Activated T-helper 2 cell treated with anti-CD3 and anti-CD28 coated beads, Interferon-gamma antibody, Interleukin-2, Interleukin-4, amounts not matched to agents 10 μg/mL and 5 μg/mL and 100 μg/mL, durations not matched to agents 14 hours and 24 hours and 36 hours (primary cell): ENCODE measurements around the gene GTF2F2. TPM values are rescaled to one million over a fixed set of nuclear protein-coding genes. Genes with fewer than 3 reads are reported as not detected.

Experiments
- DNase-seq: peaks from one replicate; pipeline ENCODE4 v3.0.0; 2021; ENCODE audit warnings: low spot score
- H3K27ac Mint-ChIP-seq: one replicate; pipeline ENCODE4 v1.8.0; 2021; ENCODE audit warnings: mixed read lengths
- H3K27me3 Mint-ChIP-seq: one replicate; pipeline ENCODE4 v1.8.0; 2021; ENCODE audit warnings: low read depth, mixed read lengths
- H3K36me3 Mint-ChIP-seq: one replicate; pipeline ENCODE4 v1.8.0; 2021; ENCODE audit warnings: low read depth, mixed read lengths
- H3K4me1 Mint-ChIP-seq: one replicate; pipeline ENCODE4 v1.8.0; 2021; ENCODE audit warnings: low read depth, mixed read lengths
- H3K4me3 Mint-ChIP-seq: one replicate; pipeline ENCODE4 v1.8.0; 2021; ENCODE audit warnings: low read depth, mild to moderate bottlenecking, moderate library complexity, mixed read lengths
- H3K9me3 Mint-ChIP-seq: one replicate; pipeline ENCODE4 v1.8.0; 2021; ENCODE audit warnings: mixed read lengths
- intact Hi-C: fragments of 100-400 bp; cut with micrococcal nuclease; formaldehyde crosslinking; loops from one replicate; pipeline ENCODE4 v1.15.1; 2023
- total RNA-seq: library from RNA; stranded (reverse); gene quantifications from 2 replicates; pipeline ENCODE4 v1.2.3, GENCODE V29; 2022

Gene GTF2F2
- total RNA-seq, 1 donor from 2014 or later: 28.9 TPM

DNA sequence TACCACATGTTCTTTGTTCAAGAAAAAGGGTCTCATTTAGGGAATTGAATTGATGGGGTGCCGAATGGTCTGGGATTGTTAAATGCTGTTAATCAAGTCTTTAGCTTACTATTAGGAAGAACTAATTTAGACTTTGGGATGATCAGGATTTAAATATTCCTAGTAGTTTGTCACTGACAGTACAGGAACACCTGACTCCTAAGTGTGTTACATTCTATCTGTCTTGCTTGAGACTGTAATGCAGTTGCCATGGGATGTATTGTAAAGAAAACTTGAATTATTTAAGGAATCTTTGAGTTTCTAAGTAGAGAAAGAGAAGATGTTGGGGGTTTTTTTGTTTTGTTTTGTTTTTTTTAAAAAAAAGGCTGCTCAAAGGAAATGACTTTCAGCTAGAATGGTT is 98.4 kb downstream of the GTF2F2 start:
- no peaks in the 10 kb centered on the region for H3K9me3 Mint-ChIP-seq
- H3K4me1 Mint-ChIP-seq: peaks cover 3% of the 10 kb centered on the region
- no peaks in the 10 kb centered on the region for H3K27me3 Mint-ChIP-seq
- no peak overlapping the region for H3K4me3 Mint-ChIP-seq
- no peak for DNase-seq
- H3K27ac Mint-ChIP-seq: no peak overlapping the region
- intact Hi-C loops: no loop called here
- peaks cover 3% of the 10 kb centered on the region for H3K36me3 Mint-ChIP-seq

DNA sequence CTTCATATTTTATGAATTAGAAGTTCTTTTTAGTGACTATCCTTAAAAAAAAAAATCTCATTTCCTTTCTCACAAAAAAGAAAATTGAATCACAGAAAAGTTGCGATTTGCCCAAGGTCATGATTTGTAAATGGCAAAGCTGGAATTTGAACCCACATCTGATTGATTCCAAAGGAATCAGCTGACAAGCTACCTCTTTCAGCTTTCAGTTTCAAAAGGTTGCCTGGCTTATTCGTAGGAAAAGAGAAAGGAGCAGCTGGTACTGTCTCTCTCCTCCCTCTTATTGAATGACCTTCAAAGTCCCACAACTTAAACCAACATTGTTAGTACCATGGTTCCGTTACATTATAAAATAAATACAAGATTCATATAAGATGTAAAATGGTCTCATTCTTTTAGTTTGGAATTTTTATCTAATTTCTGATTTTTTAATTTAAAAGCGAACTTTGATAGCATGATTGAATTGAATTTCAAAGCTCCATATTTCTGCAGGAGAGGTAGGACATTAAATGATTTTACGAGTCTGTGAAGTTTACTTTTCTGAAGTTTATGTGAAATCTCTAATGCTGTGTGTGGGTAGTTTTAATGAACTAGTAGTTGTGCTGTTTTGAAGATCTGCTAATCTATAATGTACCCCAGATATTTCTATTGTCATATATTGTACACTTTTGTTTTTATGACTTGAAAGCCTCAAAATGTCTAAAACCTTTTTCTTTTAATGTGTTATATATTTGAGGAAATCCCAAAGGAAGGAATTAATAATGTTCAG is 99.0 kb downstream of the GTF2F2 start:
- H3K9me3 Mint-ChIP-seq: no peaks in the 10 kb centered on the region
- H3K4me3 Mint-ChIP-seq: no peak overlapping the region
- H3K27ac Mint-ChIP-seq: no peak overlapping the region
- intact Hi-C loops: no loop called here
- peaks cover 3% of the 10 kb centered on the region for H3K36me3 Mint-ChIP-seq
- H3K4me1 Mint-ChIP-seq: peaks cover 3% of the 10 kb centered on the region
- no peaks in the 10 kb centered on the region for H3K27me3 Mint-ChIP-seq
- DNase-seq: no peak

DNA sequence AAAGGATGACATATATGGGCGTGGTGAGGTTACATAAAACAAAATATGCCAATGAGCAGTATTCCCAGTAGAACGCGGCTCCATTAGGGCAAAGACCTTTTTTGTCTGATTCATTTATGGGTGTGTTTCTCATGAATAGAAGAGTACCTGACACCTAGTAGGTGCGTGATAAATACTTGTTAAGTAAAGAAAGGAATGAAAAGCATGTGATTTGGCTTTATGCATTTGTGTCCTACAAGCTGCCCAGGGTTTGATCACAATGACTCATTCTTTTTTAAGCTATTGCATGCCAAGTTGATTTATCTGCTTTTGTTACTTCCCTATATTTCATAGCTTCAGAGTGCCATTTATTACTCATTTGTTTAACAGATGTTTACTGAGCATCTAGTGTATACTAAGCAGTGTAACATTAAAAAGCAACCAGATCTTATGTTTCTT is 99.6 kb downstream of the GTF2F2 start:
- Mint-ChIP-seq H3K9me3 (no peaks in the 10 kb centered on the region), H3K4me1 (peaks cover 3% of the 10 kb centered on the region), H3K36me3 (peaks cover 3% of the 10 kb centered on the region), H3K4me3 (no peak overlapping the region), H3K27ac (no peak overlapping the region), H3K27me3 (no peaks in the 10 kb centered on the region)
- DNase-seq: no peak
- intact Hi-C loops: no loop called here

DNA sequence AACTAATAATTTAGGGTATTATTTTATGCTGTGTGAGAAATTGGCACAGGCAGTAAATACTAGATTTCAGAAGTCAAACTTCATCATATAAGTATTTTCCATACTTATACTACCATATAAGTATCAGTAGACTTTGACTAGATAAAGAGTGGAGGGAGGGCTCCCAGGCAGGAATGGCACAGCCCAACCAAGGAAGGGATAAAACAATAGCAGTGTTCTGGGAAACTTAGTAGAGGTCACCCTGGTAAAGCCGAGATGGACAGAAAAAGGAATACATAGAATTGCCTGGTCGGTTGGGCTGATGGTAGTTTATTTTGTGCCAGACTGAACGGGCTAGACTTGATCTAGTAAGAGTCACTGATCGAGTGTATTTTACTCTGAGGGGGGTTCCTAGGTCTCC is 100.1 kb downstream of the GTF2F2 start:
- H3K36me3 Mint-ChIP-seq: peaks cover 3% of the 10 kb centered on the region
- no peak overlapping the region for H3K27ac Mint-ChIP-seq
- no peak overlapping the region for H3K4me3 Mint-ChIP-seq
- DNase-seq: no peak
- H3K27me3 Mint-ChIP-seq: no peaks in the 10 kb centered on the region
- H3K4me1 Mint-ChIP-seq: peaks cover 3% of the 10 kb centered on the region
- H3K9me3 Mint-ChIP-seq: no peaks in the 10 kb centered on the region
- intact Hi-C loops: no loop called here

DNA sequence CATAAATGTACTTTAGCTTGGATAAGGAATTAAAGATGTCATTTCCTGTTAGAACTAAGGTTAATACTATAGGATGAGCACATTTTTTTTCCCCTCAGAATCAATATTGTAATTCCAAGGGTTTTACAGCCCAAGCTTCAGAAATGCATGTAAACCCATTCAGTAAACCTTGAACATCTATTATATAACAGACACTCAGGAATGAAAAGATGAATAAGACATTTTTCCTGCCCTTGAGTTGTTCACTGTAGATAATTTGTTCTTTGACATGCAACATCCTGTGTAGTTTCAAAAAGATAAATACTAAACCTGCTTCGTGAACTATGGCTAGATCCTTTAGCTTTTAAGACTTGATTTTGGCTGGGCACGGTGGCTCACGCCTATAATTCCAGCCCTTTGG is 102.2 kb downstream of the GTF2F2 start:
- Mint-ChIP-seq H3K4me1 (no peaks in the 10 kb centered on the region), H3K4me3 (no peak overlapping the region), H3K27ac (no peak overlapping the region), H3K36me3 (no peaks in the 10 kb centered on the region), H3K27me3 (no peaks in the 10 kb centered on the region), H3K9me3 (no peaks in the 10 kb centered on the region)
- no peak for DNase-seq
- intact Hi-C loops: no loop called here

DNA sequence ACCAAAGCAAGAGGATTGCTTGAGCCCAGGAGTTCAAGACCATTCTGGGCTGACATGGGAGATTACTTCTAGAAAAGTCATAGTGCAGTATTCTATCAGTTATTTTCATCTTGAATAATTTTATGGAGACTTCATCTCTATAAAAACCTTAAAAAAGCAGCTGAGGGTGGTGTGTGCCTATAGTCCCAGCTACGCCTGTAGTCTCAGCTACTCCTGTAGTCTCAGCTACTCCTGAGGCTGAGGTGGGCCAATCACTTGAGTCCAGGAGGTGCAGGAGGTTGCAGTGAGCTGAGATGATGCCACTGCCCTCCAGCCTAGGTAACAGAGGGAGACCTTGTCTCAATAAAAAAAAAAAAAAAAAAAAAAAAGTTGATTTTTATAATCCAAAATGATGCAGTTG is 102.6 kb downstream of the GTF2F2 start:
- H3K27me3 Mint-ChIP-seq: no peaks in the 10 kb centered on the region
- DNase-seq: no peak
- no peak overlapping the region for H3K4me3 Mint-ChIP-seq
- H3K4me1 Mint-ChIP-seq: no peaks in the 10 kb centered on the region
- no peaks in the 10 kb centered on the region for H3K36me3 Mint-ChIP-seq
- intact Hi-C loops: no loop called here
- no peaks in the 10 kb centered on the region for H3K9me3 Mint-ChIP-seq
- no peak overlapping the region for H3K27ac Mint-ChIP-seq

DNA sequence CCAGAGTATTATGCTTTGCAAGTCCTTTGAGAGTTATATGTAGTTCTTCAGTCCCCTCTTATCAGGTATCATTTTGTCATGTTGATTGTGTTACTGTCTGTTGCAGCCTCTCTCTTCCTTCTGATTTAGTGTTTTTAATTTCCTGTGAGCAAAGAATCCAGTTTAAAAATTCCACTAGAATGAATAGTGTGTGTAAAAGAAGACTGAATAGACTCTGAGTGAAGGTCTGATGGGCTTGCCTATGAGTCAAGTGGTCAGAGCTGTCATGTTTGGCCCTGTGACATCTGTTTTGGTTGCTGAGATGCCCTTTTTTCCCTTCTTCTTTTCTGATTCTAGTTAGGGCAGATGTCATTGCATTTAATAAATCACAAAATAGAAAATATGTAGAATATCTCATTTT is 103.9 kb downstream of the GTF2F2 start:
- intact Hi-C loops: no loop called here
- Mint-ChIP-seq H3K36me3 (no peaks in the 10 kb centered on the region), H3K4me1 (no peaks in the 10 kb centered on the region), H3K9me3 (no peaks in the 10 kb centered on the region), H3K27ac (no peak overlapping the region), H3K27me3 (no peaks in the 10 kb centered on the region), H3K4me3 (no peak overlapping the region)
- DNase-seq: no peak

DNA sequence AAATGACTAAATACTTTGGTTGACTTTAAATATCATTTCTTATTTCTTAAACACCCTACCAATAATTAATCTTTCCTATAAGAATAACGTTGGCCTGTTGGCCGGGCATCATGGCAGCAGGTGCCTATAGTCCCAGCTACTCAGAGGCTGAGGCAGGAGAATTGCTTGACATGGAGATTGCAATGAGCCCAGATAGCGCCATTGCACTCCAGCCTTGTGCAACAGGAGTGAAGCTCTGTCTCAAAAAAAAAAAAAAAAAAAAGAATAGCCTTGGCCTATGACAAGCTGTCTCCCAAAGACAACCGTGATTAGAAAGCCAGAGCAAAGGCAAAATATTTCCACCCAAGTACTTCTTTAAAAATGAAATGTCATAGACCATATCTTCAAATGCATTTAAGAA is 105.1 kb downstream of the GTF2F2 start:
- intact Hi-C loops: no loop called here
- no peaks in the 10 kb centered on the region for H3K4me1 Mint-ChIP-seq
- H3K36me3 Mint-ChIP-seq: no peaks in the 10 kb centered on the region
- no peak overlapping the region for H3K27ac Mint-ChIP-seq
- no peaks in the 10 kb centered on the region for H3K9me3 Mint-ChIP-seq
- H3K27me3 Mint-ChIP-seq: no peaks in the 10 kb centered on the region
- DNase-seq: no peak
- no peak overlapping the region for H3K4me3 Mint-ChIP-seq

DNA sequence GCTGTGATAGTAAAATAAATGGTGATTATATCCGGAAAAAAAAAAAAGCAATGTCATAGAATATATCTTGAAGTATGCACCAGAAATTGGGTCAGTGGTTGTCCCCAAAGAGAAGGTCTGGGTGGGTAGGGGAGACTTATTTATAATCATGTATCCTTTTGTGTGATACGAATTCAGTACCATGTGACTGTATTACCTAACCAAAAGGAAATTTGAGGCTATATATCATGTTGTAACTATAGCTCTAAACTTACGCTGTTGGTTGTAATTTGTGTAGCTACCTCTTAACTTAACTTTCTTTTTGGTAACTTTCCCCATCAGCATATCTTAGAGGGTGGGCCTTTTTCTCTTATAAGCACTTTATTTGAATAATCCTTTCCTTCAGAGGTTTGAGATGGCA is 105.7 kb downstream of the GTF2F2 start:
- Mint-ChIP-seq H3K4me3 (no peak overlapping the region), H3K4me1 (no peaks in the 10 kb centered on the region), H3K27me3 (no peaks in the 10 kb centered on the region), H3K27ac (no peak overlapping the region), H3K9me3 (no peaks in the 10 kb centered on the region), H3K36me3 (no peaks in the 10 kb centered on the region)
- DNase-seq: no peak
- intact Hi-C loops: no loop called here

DNA sequence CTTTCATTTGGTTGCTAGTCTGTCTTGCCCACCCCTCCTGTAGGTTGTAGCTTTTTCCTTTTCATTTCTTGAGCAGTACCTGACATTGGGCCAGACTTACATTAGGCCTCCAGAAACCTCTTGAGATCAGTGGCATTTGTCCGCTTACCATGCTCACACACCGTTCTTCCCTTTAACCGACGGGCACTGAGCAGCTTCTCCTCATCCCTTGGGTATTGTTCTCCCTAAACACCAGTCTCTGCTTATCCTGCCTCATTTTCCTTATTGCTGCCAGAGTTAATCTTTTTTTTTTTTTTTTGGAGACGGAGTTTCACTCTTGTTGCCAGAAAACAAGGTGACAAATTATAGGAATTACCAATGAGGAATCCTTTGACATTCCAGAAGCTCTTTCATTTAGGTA is 107.7 kb downstream of the GTF2F2 start:
- intact Hi-C loops: no loop called here
- DNase-seq: no peak
- no peaks in the 10 kb centered on the region for H3K36me3 Mint-ChIP-seq
- H3K4me1 Mint-ChIP-seq: no peaks in the 10 kb centered on the region
- no peak overlapping the region for H3K4me3 Mint-ChIP-seq
- no peak overlapping the region for H3K27ac Mint-ChIP-seq
- no peaks in the 10 kb centered on the region for H3K9me3 Mint-ChIP-seq
- H3K27me3 Mint-ChIP-seq: no peaks in the 10 kb centered on the region

DNA sequence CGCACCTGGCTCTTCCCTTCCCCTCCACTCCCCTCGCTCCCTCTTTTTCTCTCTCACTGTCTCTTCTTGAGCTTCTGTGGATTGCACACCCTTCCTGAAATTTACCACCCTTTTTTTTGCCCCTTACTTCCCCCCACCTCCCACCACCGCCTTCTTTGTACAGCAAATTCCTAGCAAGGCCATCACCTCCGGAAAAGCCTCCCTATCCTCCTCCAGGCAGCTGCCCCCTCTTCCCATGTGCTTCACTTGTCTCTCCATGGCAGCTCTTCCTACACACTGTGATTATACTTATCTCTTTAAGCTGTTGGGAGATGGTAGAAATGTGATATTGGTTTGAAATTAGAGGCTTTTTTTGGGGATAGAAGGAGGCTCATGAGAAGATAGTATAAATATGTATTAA is 108.9 kb downstream of the GTF2F2 start:
- DNase-seq: no peak
- Mint-ChIP-seq H3K27me3 (no peaks in the 10 kb centered on the region), H3K4me1 (no peaks in the 10 kb centered on the region), H3K27ac (no peak overlapping the region), H3K4me3 (no peak overlapping the region), H3K9me3 (no peaks in the 10 kb centered on the region), H3K36me3 (no peaks in the 10 kb centered on the region)
- intact Hi-C loops: no loop called here

DNA sequence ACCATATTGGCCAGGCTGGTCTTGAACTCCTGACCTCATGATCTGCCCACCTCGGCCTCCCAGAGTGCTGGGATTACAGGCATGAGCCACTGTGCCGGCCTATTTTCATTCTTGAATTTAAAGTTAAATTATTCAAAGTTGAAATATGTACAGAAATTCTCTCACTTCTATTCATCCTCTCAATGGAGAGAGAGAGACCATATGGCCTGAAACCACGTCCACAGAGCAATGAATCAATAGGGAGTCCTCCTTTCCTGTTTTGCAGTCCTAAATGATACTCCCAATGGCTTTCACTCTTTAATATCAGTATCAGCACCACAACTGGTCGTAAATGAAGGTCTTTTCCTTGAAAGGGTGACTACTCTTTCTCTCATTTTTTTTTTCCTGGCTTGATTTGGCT is 111.0 kb downstream of the GTF2F2 start:
- no peak overlapping the region for H3K27ac Mint-ChIP-seq
- DNase-seq: no peak
- H3K27me3 Mint-ChIP-seq: no peaks in the 10 kb centered on the region
- H3K36me3 Mint-ChIP-seq: no peaks in the 10 kb centered on the region
- H3K9me3 Mint-ChIP-seq: no peaks in the 10 kb centered on the region
- intact Hi-C loops: no loop called here
- H3K4me3 Mint-ChIP-seq: no peak overlapping the region
- no peaks in the 10 kb centered on the region for H3K4me1 Mint-ChIP-seq

DNA sequence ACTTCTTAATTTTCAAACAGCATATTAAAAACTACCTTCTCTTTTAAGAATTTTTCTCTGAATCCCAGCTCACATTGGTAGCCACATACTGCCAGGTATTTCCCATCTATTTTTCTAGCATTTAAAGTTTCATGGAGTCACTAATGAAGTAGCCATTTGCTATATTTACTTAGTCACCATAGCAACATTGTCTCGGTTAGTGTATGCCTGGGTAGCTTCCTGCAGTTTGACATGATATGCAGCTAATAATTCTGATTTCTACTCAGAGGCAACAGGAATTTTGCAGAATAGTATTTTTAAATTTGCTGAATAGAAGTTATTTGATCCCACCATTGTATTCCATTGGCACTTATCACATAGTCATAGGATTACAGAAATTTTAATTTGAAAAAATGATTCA is 111.4 kb downstream of the GTF2F2 start:
- intact Hi-C loops: no loop called here
- DNase-seq: no peak
- H3K4me1 Mint-ChIP-seq: no peaks in the 10 kb centered on the region
- H3K27me3 Mint-ChIP-seq: no peaks in the 10 kb centered on the region
- no peak overlapping the region for H3K27ac Mint-ChIP-seq
- no peaks in the 10 kb centered on the region for H3K9me3 Mint-ChIP-seq
- H3K36me3 Mint-ChIP-seq: no peaks in the 10 kb centered on the region
- H3K4me3 Mint-ChIP-seq: no peak overlapping the region

DNA sequence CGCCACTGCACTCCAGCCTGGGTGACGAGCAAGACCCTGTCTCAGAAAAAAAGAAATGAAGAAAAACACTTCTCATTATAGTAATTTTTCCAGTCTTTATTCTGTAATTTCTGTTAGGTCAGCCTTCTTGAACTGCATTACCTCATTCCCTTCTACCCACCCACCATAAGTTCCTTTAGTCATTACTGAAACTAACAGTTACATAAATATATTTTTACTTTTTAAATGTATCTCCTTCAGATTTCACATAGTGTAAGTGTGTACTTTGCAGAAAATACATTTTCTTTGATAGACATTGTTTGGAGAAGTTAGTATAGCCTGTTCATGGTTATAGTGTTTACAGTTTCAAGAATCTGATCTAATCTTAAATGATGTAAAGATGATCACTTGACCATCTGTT is 112.3 kb downstream of the GTF2F2 start:
- no peak overlapping the region for H3K27ac Mint-ChIP-seq
- H3K9me3 Mint-ChIP-seq: no peaks in the 10 kb centered on the region
- no peak overlapping the region for H3K4me3 Mint-ChIP-seq
- H3K27me3 Mint-ChIP-seq: no peaks in the 10 kb centered on the region
- DNase-seq: no peak
- no peaks in the 10 kb centered on the region for H3K4me1 Mint-ChIP-seq
- no peaks in the 10 kb centered on the region for H3K36me3 Mint-ChIP-seq
- intact Hi-C loops: no loop called here
